NOMO-1 treated with dmso at 0.1 percent for 144 hours (cell line): Measurements from ENCODE around the gene CMC1.

Source experiments
- DNase-seq: peaks from one replicate; lab custom pipeline; 2025; ENCODE audit not compliant: unreplicated experiment; lab: John Stamatoyannopoulos, UW

CMC1 gene

GRCh38 chr3:28349469-28350000 lies 108.1 kb downstream of the CMC1 start:
- DNase-seq: peak; percentile 10
